Putamen (tissue), 1 donor: Measurements from ENCODE around the gene STXBP5.

Experiments
- DNase-seq: peaks from one replicate; pipeline ENCODE4 v3.0.0-alpha.2; 2016; ENCODE audit warnings: low spot score

STXBP5 gene

DNA sequence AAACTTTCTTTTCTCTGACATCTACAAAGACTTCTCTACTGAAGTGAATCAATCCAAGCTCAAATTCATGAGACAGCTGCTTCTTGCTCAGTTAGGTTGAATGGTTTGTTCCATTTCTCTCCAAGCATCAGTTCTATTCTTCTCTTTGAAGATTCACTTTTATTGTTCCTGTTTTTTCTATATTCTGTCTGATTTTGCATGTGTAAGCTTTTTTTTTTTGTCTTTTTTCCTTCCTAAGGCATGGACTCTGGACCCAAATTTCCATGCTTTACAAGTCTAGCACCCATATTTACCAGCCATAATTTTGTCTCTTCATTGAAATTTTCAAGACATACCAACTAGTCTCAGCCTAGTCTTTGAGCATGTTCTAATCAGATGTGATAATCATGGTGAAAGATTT lies 25.9 kb upstream of the STXBP5 start:
- DNase-seq, result no peak

DNA sequence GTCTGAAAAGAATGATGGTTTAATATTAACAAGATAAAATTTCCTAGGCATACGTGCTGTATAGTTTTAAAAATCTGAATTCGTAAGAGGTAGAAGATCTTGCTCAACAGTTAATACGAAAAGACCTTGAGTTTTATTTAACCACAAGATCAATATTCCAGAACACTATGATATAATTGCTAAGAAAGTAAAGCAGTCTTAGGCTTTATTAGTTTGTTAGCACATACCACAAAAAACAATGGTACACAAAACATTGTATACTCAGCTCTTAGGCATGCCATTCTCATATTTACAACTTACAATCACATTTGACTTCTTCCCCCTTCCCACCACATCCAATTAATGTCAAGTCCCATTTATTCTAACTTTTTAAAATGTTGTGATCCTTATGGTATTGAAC lies 24.4 kb upstream of the STXBP5 start:
- no peak for DNase-seq

DNA sequence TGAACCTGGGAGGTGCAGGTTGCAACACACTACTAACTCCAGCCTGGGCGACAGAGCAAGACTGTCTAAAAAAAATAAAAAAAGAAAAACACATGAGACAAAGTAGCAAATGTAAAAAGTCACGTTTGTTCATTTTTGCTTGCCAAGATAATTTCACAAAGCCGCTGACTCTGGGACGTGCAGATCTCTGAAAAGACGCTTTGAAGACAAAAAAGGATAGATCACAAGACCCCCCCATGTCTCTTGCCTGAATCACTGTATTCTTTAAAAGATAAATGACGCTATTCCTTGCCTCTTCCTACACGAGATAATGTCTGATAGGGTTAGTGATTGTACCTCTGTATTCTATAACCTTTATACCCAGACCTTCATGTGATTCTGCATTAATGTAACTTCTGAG lies 23.3 kb upstream of the STXBP5 start:
- DNase-seq, result no peak

DNA sequence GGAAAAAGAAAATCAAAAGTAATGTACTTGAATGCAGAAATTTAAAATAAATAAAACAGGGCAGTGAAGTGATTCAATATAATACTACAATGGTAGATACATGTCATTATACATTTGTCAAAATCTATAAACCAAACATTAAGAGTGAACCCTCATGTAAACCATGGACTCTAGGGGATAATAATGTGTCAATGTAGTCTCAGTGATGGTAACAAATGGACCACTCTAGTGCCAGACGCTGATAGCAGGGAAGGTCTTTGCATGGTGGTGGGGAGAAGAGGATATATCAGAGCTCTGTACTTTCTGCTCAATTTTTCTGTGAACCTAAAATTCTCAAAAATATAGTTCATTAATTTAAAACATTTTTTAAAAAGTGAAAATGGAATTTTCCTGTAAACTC lies 19.8 kb upstream of the STXBP5 start:
- no peak for DNase-seq

DNA sequence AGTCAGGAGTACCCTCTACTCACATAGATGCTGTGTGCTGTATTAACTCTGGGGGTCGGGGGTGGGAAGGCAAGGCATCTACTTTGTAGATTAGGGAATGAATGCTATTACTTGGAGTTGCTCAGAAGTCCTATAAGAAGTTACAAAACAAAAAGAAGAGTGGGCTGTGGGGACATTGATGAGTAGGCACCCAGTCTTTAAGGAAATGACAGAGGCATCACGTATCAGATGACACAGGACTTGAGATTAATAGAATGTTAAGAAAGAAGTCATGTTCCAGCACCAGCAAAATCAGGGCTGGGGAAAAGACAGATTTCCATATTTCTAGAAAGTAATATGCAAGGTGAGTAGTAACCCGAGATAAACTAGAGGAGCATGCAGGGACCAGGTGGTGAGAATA lies 19.0 kb upstream of the STXBP5 start:
- no peak for DNase-seq

DNA sequence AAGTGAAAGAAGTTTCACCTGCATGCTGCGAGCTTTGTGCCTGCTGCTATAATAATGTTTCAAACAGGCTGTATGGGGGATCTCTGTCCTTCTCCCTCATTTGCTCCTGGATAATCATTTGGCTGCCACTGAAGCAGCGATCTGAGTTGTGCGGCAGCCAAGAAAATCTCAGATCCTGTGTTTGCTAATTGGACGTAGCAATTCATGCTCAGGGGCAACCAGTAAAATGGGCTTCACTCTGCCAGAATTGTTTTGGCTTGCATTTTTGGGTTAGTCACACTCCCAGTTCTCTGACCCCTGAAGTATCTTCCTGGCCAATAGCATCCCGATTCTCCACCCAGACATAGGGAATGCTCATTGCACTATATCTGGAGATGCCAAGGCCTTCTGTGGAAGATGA lies 13.7 kb upstream of the STXBP5 start:
- no peak for DNase-seq

DNA sequence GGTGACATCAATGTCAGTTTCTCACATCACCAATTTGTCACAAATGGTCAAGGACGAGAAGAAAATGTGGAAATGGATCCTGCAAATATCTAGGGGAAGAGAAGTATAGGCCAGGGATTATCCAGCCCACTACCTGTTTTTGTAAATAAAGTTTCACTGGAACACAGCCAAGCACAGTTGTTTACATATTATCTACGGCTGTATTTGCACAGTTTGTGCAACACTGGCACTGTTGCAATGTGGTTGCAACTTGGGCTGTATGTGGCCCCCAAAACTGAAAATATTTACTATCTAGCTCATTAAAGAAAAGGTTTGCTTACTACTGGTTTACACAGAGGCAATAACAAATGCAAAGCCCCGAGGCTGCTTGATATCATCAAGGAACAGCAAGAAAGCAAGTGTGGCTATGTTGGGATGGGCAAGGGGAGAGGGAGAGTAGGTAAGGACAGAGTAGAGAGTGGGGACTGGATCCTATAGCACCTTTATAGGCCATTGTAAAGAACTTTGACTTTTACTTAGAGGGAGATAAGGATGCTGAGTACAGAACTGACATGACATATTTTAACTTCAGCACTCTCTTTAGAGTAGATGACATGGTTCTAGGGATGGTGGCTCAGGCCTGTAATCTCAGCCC lies 11.8 kb upstream of the STXBP5 start:
- no peak for DNase-seq

DNA sequence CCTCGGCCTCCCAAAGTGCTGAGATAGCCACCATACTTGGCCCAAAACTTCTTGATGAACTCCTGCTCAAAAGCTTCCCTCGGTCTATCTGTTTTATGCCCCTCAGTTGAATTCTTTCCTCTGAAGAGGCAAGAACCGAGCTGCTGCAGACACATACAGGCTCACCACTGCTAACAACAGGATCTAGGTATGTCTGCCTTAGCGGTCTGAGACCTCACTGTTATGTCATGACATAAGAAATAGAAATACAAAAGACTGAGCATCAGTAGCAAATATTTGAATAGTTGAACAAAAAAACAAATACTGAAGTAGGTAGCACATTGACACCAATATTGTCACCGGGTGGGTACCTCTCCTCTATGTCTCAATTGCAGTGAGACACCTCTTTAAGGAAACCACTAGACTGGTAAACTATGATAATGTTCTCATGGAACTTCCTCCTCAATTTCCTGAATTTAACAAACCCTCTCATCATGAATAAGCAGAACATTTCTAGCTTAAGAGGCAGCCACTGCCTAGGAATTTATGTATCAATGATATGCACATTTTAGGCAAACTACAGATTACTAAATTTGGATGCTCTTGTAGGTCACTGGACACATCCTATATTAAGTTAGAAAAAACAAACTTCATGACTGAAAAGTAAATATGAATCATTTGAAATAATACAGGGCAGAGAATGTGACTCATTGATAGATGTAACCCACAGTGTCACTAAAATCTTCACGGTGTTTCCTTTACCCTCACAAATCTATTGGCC lies 9.4 kb upstream of the STXBP5 start:
- no peak for DNase-seq

DNA sequence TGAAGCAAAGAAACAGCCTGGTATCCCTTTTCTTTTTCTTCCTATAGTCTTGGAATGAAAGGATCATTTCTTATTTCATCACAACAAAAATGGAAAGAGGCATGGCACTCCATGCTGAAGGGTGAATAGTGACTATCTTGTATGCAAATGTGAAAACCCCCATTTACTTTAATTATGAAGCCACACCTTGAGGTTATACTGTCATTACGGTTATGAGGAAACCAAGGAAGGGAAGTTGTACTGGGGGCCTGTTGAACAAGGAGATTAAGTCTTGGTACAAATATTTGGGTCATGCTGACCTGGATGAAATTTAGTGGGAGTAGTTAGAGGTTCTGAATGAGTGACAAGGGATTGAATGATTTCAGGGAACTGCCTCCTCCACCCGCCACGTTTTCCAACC lies 8.7 kb upstream of the STXBP5 start:
- no peak for DNase-seq

DNA sequence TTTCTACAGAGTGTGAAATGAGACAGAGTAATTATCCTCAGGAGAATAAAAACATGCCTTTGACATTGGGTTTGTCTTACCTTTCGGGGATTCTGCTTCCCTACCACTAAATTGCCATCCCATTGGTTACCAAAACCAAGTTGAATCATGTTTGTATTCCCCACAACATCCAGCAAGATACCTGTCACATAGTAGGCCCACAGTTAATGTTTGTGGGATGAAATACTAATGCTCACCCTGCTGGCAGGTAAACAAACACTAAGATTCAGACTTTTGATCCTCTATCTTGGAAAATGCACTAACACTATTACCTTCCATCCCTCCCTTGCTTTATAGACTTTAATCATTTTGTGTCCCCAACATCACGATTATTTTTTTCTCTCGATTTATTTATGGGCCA lies 8.2 kb upstream of the STXBP5 start:
- DNase-seq, result no peak

DNA sequence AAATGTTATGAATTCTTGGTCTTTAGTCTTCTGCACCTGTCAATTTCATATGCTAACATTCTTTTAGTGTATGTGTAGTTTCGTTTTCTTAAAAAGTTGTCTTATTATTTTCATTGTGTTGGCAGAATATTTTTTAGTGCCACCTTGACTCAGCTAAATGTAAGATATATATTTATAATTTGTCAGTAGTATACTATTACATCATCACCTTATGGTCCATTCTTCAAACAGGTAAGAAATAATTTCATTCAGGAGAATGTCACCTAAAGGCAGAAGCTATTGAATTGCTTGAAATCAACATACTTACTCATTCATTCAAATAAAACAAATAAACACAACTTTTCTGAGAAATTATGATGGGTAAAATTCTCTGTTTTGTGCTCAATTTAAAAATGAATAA lies 3.5 kb upstream of the STXBP5 start:
- DNase-seq, result no peak

DNA sequence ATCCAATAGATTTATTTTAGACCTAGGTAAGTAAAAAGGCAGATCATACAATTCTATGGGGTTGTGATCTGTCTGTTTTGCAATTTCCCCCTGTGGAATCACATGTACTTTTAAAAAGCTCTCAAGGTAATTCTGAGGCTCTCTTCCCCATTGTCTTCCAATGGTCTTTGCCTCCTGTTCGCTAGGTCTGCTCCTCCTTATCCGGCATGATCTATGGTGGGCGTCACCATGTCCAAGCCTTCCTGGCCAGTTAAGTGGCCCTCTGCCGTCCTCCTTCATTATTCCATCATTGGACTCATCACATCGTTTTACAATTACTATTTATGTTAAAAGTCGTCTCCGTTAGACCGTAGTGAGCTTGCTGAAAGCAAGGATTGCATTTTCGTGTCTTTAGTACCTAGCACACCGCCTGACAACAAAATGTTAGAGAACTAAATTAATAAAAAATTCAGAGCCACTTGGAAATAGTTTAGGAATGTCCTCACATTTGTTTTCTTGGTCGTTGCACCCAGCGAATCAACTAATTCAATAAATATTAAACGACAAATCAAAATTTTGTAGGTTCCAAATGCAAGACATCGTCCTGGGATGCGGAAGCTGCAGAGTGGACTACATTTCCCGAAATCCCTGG lies 2.2 kb upstream of the STXBP5 start:
- no peak for DNase-seq

DNA sequence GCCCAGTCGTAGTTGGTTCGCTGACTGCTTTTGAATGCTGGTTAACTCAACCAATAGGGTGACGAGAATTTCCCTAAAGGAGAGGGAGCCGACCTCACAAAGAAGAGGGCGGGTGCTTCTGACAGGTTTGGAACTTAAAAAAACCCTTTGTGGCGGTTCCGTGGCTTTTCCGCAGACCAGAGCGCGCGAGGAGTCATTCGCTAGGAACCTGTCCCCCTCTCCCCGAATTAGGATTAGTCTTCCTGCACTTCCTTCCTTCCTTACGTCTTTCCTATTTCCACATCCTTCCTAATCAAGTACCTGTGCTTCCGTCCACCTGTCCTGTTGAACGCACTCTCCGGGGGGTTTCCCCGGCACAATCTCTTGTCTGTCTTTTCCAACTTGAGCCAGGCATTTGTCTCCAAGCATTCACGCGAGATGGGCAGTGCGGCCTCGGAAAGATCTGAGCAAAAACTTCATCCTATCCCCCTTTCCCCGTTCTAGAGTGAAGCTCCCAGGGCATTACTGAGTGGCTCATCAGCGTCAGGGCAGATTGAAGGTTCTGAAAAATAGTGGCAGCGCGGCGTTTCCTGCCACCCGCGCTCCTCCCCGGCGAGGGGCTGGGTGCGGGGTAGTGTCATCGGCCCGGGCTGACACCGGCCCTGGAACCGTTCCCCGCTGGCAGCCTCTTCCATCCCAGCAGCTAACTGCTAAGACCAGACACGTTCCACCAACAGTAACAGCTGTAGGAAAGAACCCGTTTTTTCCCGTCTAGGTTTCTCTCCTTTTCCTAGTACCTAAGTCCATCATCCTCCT lies 1.5 kb upstream of the STXBP5 start:
- peak; percentile 98 for DNase-seq

DNA sequence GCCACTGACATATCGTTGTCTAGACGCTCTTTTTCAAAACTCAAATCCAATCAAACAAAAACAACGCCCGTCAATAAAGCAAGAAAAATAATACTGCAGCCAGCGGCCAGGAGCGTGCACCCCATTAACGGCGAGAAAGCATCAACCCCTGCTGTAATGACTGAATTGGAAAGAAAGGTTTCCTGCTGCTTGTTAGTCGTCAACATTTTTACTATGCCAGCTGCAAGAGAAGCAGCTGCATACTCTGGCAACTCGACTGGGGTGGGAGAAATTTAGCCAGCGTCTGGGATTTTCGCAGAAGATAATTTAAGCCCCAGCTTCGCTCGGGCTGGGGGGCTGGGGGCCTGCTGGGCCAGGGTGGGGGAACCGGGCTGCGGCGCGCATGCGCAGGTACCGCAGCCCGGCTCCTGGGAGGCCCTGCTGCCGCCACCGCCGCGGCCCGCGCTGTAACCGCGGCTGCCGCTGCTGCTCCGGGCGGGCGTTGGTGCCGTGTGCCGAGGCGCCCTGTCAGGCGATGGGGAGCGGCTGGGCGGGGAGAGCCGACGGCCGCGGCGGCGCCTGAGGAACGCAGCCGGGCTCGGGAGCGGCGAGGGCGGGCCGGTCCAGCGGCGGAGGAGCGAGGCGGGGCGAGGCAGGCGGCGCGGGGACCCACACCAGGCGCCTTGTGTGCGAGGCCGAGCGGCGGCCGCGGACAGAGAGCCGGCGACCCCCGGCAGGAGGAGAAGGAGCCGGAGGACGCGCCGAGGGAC lies 732 bp upstream of the STXBP5 start:
- peak; percentile 86 for DNase-seq

DNA sequence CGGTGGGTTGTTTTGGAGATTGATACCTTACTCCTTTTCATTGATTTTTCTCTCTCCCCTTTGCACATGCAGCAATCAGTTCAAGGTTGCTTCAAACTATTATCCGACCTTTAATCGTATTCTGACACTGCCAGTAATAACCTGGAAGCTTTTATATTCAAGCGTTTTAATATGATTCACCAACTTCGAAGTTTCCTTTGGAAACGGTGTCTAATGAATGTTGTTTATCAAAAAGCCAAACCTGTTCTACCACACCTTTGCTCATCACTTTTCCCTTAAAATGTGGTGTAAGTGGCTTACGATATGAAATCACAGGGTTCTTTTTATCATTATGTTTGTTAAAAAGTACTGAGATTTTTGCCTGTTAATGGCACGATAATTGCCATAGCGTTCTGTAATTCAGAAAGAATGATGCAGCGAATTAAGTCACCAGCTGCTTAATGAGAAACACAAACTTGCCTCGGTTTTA lies 660 bp downstream of the STXBP5 start:
- DNase-seq, result no peak

DNA sequence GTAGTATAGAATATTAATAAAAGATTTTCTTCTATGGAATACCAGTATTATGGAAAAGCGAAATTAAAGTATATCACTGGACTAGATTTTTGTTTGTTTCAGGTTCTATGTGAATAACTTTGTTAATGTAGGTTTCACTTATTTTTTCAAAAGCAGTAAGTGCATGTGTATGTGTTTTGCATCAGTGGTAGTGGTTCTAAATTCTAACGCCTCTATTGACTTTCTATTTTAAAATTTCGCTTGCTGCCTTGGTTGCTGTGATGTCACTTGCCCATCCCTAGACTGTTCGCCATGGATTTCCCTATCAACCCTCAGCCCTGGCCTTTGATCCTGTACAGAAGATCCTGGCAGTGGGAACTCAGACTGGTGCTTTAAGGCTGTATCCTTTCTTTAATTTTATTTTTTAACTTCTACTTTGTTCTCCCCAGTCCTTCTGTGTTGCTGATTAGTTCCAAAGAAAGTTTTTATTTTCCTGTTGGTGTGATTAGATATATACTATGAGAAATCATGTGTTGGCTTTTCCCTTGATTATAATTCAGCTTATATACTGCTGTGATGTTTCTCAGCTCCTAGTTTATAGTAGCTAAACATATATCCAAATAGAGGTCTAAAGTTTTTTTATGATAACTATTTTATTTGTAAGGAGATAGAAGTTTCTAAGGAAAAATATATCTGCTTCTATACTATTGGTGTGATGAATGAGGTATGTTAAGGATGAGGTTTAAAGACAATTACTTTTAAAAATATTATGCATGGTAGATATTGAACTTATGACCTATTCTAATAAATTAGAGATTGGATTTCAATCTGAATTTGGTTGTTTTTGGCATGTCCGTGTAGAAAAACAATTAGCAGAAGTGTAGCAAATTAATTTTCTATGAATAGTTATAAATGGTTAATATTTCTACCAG lies 1.7 kb downstream of the STXBP5 start:
- DNase-seq, result peak; percentile 22

DNA sequence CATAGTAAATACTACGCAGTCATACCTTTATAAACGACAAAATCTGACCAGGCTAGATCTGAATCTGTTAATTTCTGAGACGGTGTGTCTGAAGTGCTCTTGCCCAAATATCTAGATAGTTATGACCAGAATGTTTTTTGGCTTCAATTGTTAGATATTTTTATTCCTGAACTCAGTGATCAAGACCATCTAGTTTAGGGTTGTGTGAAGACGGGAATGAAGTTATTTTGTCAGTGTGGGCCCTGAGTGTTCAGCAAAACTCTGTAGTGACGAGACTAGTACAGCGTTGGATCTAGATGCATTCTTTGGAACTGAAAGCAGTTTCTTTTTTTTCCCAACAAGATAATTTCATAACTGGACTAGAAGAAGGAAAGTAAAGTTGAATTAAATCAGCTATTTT lies 3.1 kb downstream of the STXBP5 start:
- no peak for DNase-seq

DNA sequence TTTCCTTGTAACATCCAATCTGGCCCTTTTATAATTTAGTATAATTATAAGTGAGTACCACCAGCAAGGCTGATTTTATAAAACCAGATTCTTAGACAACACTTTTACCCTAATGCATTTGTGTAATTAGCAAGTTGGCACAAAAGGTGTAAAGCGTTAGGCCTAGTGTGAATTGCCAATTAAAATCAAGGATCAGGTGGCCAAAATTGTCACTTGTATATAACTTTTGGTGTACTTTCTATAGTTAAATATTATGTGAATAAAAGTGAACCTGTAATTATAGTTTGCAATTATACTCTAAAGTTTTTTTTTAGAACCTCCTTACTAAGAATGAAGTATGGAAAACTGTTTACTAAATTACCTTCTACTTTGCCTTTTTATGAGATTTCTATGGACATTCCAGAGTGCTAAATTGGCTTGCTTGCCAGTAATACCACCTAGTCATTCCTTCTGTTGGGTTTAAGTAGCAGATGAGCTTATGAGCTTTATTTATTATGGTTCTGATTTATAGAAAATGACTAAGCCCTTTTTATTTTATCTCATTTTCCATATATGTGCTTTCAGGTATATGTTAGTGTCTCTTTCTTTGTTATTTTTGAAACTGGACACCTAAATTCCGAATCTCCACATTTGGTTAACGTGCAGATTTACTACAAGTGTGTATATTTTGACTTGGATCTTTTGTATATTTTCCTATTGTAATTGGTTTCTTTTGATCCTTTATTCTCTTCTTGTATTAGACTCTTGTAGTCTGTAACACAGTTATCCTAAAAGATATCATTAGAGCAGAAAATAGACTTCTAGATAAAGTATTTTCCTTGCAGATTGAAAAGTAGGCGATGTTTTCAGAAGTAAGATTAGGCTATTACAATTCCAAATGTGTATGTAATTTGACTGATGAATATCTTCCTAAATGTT lies 3.9 kb downstream of the STXBP5 start:
- no peak for DNase-seq

DNA sequence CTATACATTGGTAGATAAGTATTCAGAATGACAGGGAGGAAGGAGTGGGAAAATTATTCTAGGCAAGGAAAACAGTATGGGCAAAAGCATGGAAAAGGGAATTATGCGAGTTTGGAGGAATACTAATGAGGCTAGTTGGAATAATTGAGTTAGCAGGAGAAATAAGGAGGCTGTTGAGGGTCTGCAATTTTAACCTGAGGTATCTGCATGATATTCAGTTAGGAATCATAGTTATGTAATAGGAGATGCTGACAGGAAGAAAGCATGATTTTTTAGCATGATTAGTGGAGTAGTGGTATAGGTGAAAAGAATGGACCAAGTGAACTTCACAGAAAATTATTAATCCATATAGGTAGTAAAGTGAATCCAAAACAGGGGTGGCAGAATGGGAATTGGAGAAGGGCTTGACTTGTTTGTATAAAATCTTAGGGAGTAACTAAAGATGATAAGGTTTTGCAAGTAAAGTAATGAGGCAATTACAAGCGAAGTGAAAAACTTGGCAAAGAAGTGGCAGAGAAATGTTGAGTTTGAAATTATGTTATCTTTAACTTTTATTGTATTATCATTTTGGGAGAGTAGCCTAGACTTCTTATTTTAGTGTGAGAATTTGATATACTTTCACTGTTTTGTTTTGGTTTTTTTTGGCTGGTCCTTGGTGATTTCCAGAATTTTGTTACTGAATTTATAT lies 5.7 kb downstream of the STXBP5 start:
- DNase-seq, result no peak
